Astrocyte (in vitro differentiated cells and primary cell): ENCODE measurements around the gene COL12A1. TPM values are rescaled to one million over a fixed set of nuclear protein-coding genes. Genes with fewer than 3 reads are reported as not detected.

Source experiments
- DNase-seq: peaks from one replicate; pipeline ENCODE4 v3.0.0-alpha.2; 2010; ENCODE audit warnings: low read depth
- FAIRE-seq: peaks from 2 replicates; lab custom pipeline; 2011; peaks lifted over from hg19 to GRCh38; lab: Jason Lieb, UNC
- H2AFZ ChIP-seq: 2 replicates; pipeline ENCODE4 v1.6.0; 2012; ENCODE audit warnings: low read depth, low read length, inconsistent platforms
- H3K27ac ChIP-seq: 2 replicates; pipeline ENCODE4 v1.5.1; 2011; ENCODE audit warnings: low read depth, low read length, inconsistent platforms
- H3K27me3 ChIP-seq: 2 replicates; pipeline ENCODE4 v1.6.0; 2011; ENCODE audit warnings: low read length, inconsistent platforms; ENCODE audit not compliant: insufficient read depth
- H3K36me3 ChIP-seq: 2 replicates; pipeline ENCODE4 v1.5.1; 2011; ENCODE audit warnings: low read length, inconsistent platforms; ENCODE audit not compliant: insufficient read depth
- H3K4me1 ChIP-seq: 2 replicates; pipeline ENCODE4 v1.5.1; 2011; ENCODE audit warnings: low read length, inconsistent platforms; ENCODE audit not compliant: insufficient read depth
- H3K4me2 ChIP-seq: 2 replicates; pipeline ENCODE4 v1.6.0; 2012; ENCODE audit warnings: low read length, inconsistent platforms
- H3K4me3 ChIP-seq: 2 replicates; pipeline ENCODE4 v1.5.1; 2011; ENCODE audit warnings: low read depth, mild to moderate bottlenecking, low read length, inconsistent platforms; ENCODE audit not compliant: insufficient read depth
- H3K79me2 ChIP-seq: 2 replicates; pipeline ENCODE4 v1.6.0; 2012; ENCODE audit warnings: mild to moderate bottlenecking, low read length, inconsistent platforms; ENCODE audit not compliant: insufficient read depth
- H3K9ac ChIP-seq: 2 replicates; pipeline ENCODE4 v1.6.0; 2012; ENCODE audit warnings: mild to moderate bottlenecking, low read length, inconsistent platforms
- H3K9me3 ChIP-seq: 2 replicates; pipeline ENCODE4 v1.5.1; 2012; ENCODE audit warnings: low read depth, mild to moderate bottlenecking, low read length, inconsistent platforms; ENCODE audit not compliant: insufficient read depth
- H4K20me1 ChIP-seq: 2 replicates; pipeline ENCODE4 v1.6.0; 2012; ENCODE audit warnings: low read length, inconsistent platforms; ENCODE audit not compliant: insufficient read depth
- H3K27ac Mint-ChIP-seq: one replicate; pipeline ENCODE4 v1.8.0; 2021; ENCODE audit warnings: mild to moderate bottlenecking, mixed read lengths; ENCODE audit not compliant: unreplicated experiment
- H3K27me3 Mint-ChIP-seq: one replicate; pipeline ENCODE4 v1.8.0; 2021; ENCODE audit warnings: low read depth, mixed read lengths; ENCODE audit not compliant: unreplicated experiment
- H3K36me3 Mint-ChIP-seq: one replicate; pipeline ENCODE4 v1.8.0; 2021; ENCODE audit warnings: low read depth, mixed read lengths; ENCODE audit not compliant: unreplicated experiment
- H3K4me1 Mint-ChIP-seq: one replicate; pipeline ENCODE4 v1.8.0; 2021; ENCODE audit warnings: low read depth, mixed read lengths; ENCODE audit not compliant: unreplicated experiment
- H3K4me3 Mint-ChIP-seq: one replicate; pipeline ENCODE4 v1.8.0; 2021; ENCODE audit warnings: mild to moderate bottlenecking, moderate library complexity, mixed read lengths; ENCODE audit not compliant: unreplicated experiment
- H3K9me3 Mint-ChIP-seq: one replicate; pipeline ENCODE4 v1.8.0; 2021; ENCODE audit warnings: mild to moderate bottlenecking, mixed read lengths; ENCODE audit not compliant: unreplicated experiment
- CTCF ChIP-seq: IDR thresholded peaks from 2 replicates; pipeline ENCODE4 v1.5.1; 2011; ENCODE audit warnings: low read depth, mild to moderate bottlenecking, inconsistent platforms, low read length, moderate library complexity; ENCODE audit not compliant: insufficient read depth
- EZH2 ChIP-seq: IDR thresholded peaks from 2 replicates; pipeline ENCODE4 v1.6.1; 2012; ENCODE audit warnings: mild to moderate bottlenecking, low read length, inconsistent platforms; ENCODE audit not compliant: insufficient read depth
- total RNA-seq: library from RNA; stranded (reverse); gene quantifications from 2 replicates; pipeline ENCODE4 v1.2.1, GENCODE V29; 2021

COL12A1 gene
- total RNA-seq, 1 donor from 2014 or later = 106 TPM

- no peak overlapping the region for H2AFZ ChIP-seq
- no peaks in the 10 kb centered on the region for H4K20me1 ChIP-seq
- DNase-seq = no peak
- TF ChIP-seq CTCF = no peak
- no peak for TF ChIP-seq EZH2
- Mint-ChIP-seq H3K4me3 (no peak overlapping the region), H3K27me3 (peaks cover 7% of the 10 kb centered on the region), H3K36me3 (peaks cover 5% of the 10 kb centered on the region), H3K4me1 (peaks cover 5% of the 10 kb centered on the region), H3K27ac (no peak overlapping the region), H3K9me3 (no peaks in the 10 kb centered on the region)
- no peaks in the 10 kb centered on the region for H3K27me3 ChIP-seq
- no peak overlapping the region for H3K9ac ChIP-seq
- peaks cover 14% of the 10 kb centered on the region for H3K36me3 ChIP-seq
- H3K4me3 ChIP-seq = no peak overlapping the region
- no peak overlapping the region for H3K27ac ChIP-seq
- no peaks in the 10 kb centered on the region for H3K9me3 ChIP-seq
- no peak overlapping the region for H3K4me2 ChIP-seq
- no peak for FAIRE-seq
- no peaks in the 10 kb centered on the region for H3K4me1 ChIP-seq
- no peaks in the 10 kb centered on the region for H3K79me2 ChIP-seq
Measured at GRCh38 chr6:75089921-75090320, 115.9 kb downstream of the COL12A1 start.

- H2AFZ ChIP-seq = no peak overlapping the region
- Mint-ChIP-seq H3K4me1 (peaks cover 3% of the 10 kb centered on the region), H3K27me3 (peaks cover 10% of the 10 kb centered on the region), H3K4me3 (no peak overlapping the region), H3K36me3 (peaks cover 5% of the 10 kb centered on the region), H3K27ac (no peak overlapping the region), H3K9me3 (no peaks in the 10 kb centered on the region)
- no peak overlapping the region for H3K9ac ChIP-seq
- TF ChIP-seq EZH2 = no peak
- no peak for TF ChIP-seq CTCF
- H3K9me3 ChIP-seq = no peaks in the 10 kb centered on the region
- H3K27me3 ChIP-seq = no peaks in the 10 kb centered on the region
- H3K27ac ChIP-seq = no peak overlapping the region
- H3K4me2 ChIP-seq = no peak overlapping the region
- FAIRE-seq (no peak), DNase-seq (no peak)
- H3K4me3 ChIP-seq = no peak overlapping the region
- peaks cover 17% of the 10 kb centered on the region for H3K36me3 ChIP-seq
- no peaks in the 10 kb centered on the region for H3K4me1 ChIP-seq
- no peaks in the 10 kb centered on the region for H3K79me2 ChIP-seq
- H4K20me1 ChIP-seq = no peaks in the 10 kb centered on the region
Measured at GRCh38 chr6:75089151-75089897, 116.5 kb downstream of the COL12A1 start.

GRCh38 chr6:75085931-75086635, 119.8 kb downstream of the COL12A1 start:
- DNase-seq = no peak
- Histone ChIP-seq H2AFZ (no peak overlapping the region), H3K4me1 (no peaks in the 10 kb centered on the region), H3K9ac (no peak overlapping the region), H3K79me2 (no peaks in the 10 kb centered on the region), H3K4me3 (no peak overlapping the region), H3K27ac (no peak overlapping the region), H3K36me3 (peaks cover 17% of the 10 kb centered on the region), H3K27me3 (no peaks in the 10 kb centered on the region), H4K20me1 (no peaks in the 10 kb centered on the region), H3K9me3 (no peaks in the 10 kb centered on the region), H3K4me2 (no peak overlapping the region)
- Mint-ChIP-seq H3K27ac (no peak overlapping the region), H3K4me3 (no peak overlapping the region), H3K4me1 (peaks cover 3% of the 10 kb centered on the region), H3K9me3 (no peaks in the 10 kb centered on the region), H3K36me3 (peaks cover 5% of the 10 kb centered on the region), H3K27me3 (peaks cover 10% of the 10 kb centered on the region)
- FAIRE-seq = no peak
- TF ChIP-seq CTCF = no peak
- no peak for TF ChIP-seq EZH2
